ENCODE measurements around the gene HECTD2.
"Not testable (repeated sequence)": the region's sequence is repeated elsewhere in the genome, so short reads cannot be mapped to it uniquely, and the experiment has no call there.

Gene HECTD2

GRCh38 chr10:91411621-91412020 lies 1.5 kb downstream of the HECTD2 start:
- DNase-seq (ENCODE audit: low read depth, low spot score) = no peak

GRCh38 chr10:91412354-91413087 lies 2.4 kb downstream of the HECTD2 start:
- DNase-seq (ENCODE audit: low read depth, low spot score) = peak; percentile 23

- no peak for DNase-seq (ENCODE audit: low read depth, low spot score)
These were observed 5.7 kb downstream of the HECTD2 start for GRCh38 chr10:91415816-91416215.

- DNase-seq (ENCODE audit: low read depth, low spot score) = no peak
These were observed 6.3 kb downstream of the HECTD2 start for GRCh38 chr10:91416339-91416855.

GRCh38 chr10:91418416-91418815 lies 8.3 kb downstream of the HECTD2 start:
- DNase-seq (ENCODE audit: low read depth, low spot score) = no peak

GRCh38 chr10:91420868-91421267 lies 10.7 kb downstream of the HECTD2 start:
- DNase-seq (ENCODE audit: low read depth, low spot score) = peak; percentile 61

- no peak for DNase-seq (ENCODE audit: low read depth, low spot score)
These were observed 12.8 kb downstream of the HECTD2 start for GRCh38 chr10:91422915-91423314.

- DNase-seq (ENCODE audit: low read depth, low spot score) = peak; percentile 28
These were observed 13.9 kb downstream of the HECTD2 start for GRCh38 chr10:91424016-91424415.

- DNase-seq (ENCODE audit: low read depth, low spot score) = no peak
These were observed 22.0 kb downstream of the HECTD2 start for GRCh38 chr10:91432175-91432574.

GRCh38 chr10:91433620-91434019 lies 23.5 kb downstream of the HECTD2 start:
- no peak for DNase-seq (ENCODE audit: low read depth, low spot score)

- peak; percentile 26 for DNase-seq (ENCODE audit: low read depth, low spot score)
These were observed 23.9 kb downstream of the HECTD2 start for GRCh38 chr10:91434041-91434440.

GRCh38 chr10:91435241-91435640 lies 25.1 kb downstream of the HECTD2 start:
- DNase-seq (ENCODE audit: low read depth, low spot score) = no peak

GRCh38 chr10:91438228-91438627 lies 28.1 kb downstream of the HECTD2 start:
- not testable (repeated sequence) for DNase-seq (ENCODE audit: low read depth, low spot score)

GRCh38 chr10:91444211-91445182 lies 34.4 kb downstream of the HECTD2 start:
- DNase-seq (ENCODE audit: low read depth, low spot score) = no peak

- no peak for DNase-seq (ENCODE audit: low read depth, low spot score)
These were observed 41.9 kb downstream of the HECTD2 start for GRCh38 chr10:91452063-91452462.

- DNase-seq (ENCODE audit: low read depth, low spot score) = no peak
These were observed 43.4 kb downstream of the HECTD2 start for GRCh38 chr10:91453535-91453934.

GRCh38 chr10:91455135-91455534 lies 45.0 kb downstream of the HECTD2 start:
- DNase-seq (ENCODE audit: low read depth, low spot score) = not testable (repeated sequence)

- DNase-seq (ENCODE audit: low read depth, low spot score) = no peak
These were observed 50.5 kb downstream of the HECTD2 start for GRCh38 chr10:91460681-91461080.

- no peak for DNase-seq (ENCODE audit: low read depth, low spot score)
These were observed 52.3 kb downstream of the HECTD2 start for GRCh38 chr10:91462423-91462822.

- DNase-seq (ENCODE audit: low read depth, low spot score) = no peak
These were observed 54.4 kb downstream of the HECTD2 start for GRCh38 chr10:91464500-91464899.

GRCh38 chr10:91465261-91465660 lies 55.1 kb downstream of the HECTD2 start:
- no peak for DNase-seq (ENCODE audit: low read depth, low spot score)

- no peak for DNase-seq (ENCODE audit: low read depth, low spot score)
These were observed 57.0 kb downstream of the HECTD2 start for GRCh38 chr10:91467114-91467513.

All from astrocyte of the hippocampus (primary cell).